Measurements from ENCODE around the gene PLEKHJ1.

The PLEKHJ1 gene

DNA sequence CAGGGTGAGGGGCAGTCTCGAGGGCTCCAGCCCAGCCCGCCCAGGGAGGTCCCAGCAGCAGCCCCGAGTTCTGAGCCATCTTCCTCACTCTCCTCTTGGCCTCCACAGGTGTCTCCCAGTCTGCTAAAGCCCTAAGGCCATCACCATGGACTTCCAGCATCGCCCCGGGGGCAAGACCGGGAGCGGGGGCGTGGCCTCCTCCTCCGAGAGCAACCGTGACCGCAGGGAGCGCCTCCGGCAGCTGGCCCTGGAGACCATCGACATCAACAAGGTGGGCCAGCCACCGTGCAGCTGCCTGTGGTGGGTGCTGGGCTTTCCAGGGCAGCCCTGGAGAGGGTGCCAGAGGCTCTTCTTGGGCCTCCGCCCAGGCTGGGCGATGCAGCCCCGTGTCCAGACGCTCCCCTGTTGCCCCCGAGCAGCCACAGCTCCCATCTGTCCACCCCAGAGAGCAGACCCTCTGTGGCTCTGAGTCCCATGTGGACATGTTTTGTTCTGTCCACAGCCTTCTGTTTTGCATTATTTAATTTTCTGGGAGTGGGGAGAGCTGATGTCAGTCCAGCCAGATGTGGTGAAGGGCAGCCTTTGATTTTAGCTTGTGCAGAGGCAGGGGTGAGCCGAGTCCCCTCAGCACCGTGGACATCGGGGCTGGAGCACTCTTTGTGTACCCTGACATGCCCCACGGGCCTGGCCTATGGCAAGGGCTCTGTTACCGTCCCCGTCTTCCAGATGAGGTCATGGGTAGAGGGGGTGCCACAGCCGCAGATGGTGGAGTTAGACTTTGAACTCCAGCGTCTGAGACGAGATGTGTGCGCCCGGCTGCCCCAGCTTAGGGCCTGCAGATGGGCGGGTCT is 7.4 kb upstream of the PLEKHJ1 start:
- no peak for DNase-seq (ENCODE audit: low read depth)
- TF ChIP-seq CTCF (conservative IDR thresholded peaks at IDR 0.05; ENCODE audit: low read depth, low read length): no peak
- H3K4me3 ChIP-seq (ENCODE audit: low read length): no peak overlapping the region

GRCh38 chr19:2242816-2243215 is 6.7 kb upstream of the PLEKHJ1 start:
- no peak overlapping the region for H3K4me3 ChIP-seq (ENCODE audit: low read length)
- no peak for TF ChIP-seq CTCF (conservative IDR thresholded peaks at IDR 0.05; ENCODE audit: low read depth, low read length)
- no peak for DNase-seq (ENCODE audit: low read depth)

- DNase-seq (ENCODE audit: low read depth): no peak
- no peak overlapping the region for H3K4me3 ChIP-seq (ENCODE audit: low read length)
- no peak for TF ChIP-seq CTCF (conservative IDR thresholded peaks at IDR 0.05; ENCODE audit: low read depth, low read length)
Observed at GRCh38 chr19:2242092-2242537, 6.0 kb upstream of the PLEKHJ1 start.

- no peak overlapping the region for H3K4me3 ChIP-seq (ENCODE audit: low read length)
- DNase-seq (ENCODE audit: low read depth): no peak
- TF ChIP-seq CTCF (conservative IDR thresholded peaks at IDR 0.05; ENCODE audit: low read depth, low read length): no peak
Observed at GRCh38 chr19:2240881-2241760, 5.0 kb upstream of the PLEKHJ1 start.

- no peak for DNase-seq (ENCODE audit: low read depth)
- peak overlapping the region; percentile 48 for H3K4me3 ChIP-seq (ENCODE audit: low read length)
- no peak for TF ChIP-seq CTCF (conservative IDR thresholded peaks at IDR 0.05; ENCODE audit: low read depth, low read length)
Observed at GRCh38 chr19:2239771-2240770, 3.9 kb upstream of the PLEKHJ1 start.

GRCh38 chr19:2239173-2239572 is 3.0 kb upstream of the PLEKHJ1 start:
- peak overlapping the region; percentile 48 for H3K4me3 ChIP-seq (ENCODE audit: low read length)
- DNase-seq (ENCODE audit: low read depth): no peak
- no peak for TF ChIP-seq CTCF (conservative IDR thresholded peaks at IDR 0.05; ENCODE audit: low read depth, low read length)
